Lower leg skin (tissue), 3 donors: ENCODE data around the gene CLDN14.

Source experiments
- CTCF ChIP-seq, 3 donors: fragments of 450-650 bp; IDR thresholded peaks; one replicate each; pipeline ENCODE4 v1.5.1; 2016; ENCODE audit warnings: antibody characterized with exemption in 3 of 3, mild to moderate bottlenecking in 3 of 3, moderate library complexity in 2 of 3
- POLR2A ChIP-seq, 2 donors: fragments of 450-650 bp; IDR thresholded peaks; one replicate each; pipeline ENCODE4 v1.6.1; 2016 to 2017; ENCODE audit warnings: antibody characterized with exemption in 2 of 2, mild to moderate bottlenecking in 1 of 2, moderate library complexity in 1 of 2

- TF ChIP-seq CTCF (IDR thresholded peaks at IDR 0.05) (no peak), POLR2A (IDR thresholded peaks at IDR 0.05) (no peak)
These were observed 18.5 kb downstream of the CLDN14 start for GRCh38 chr21:36461277-36461917.
